H1 (cell line): Measurements from ENCODE around the gene SMIM33.

Experiments
- ATF3 ChIP-seq: IDR thresholded peaks from 2 replicates; pipeline ENCODE4 v1.6.1; 2011; ENCODE audit warnings: low read depth, mild to moderate bottlenecking, low read length; ENCODE audit not compliant: insufficient read depth
- CHD1 ChIP-seq: IDR thresholded peaks from 2 replicates; pipeline ENCODE4 v1.6.1; 2012; ENCODE audit warnings: low read depth, low read length, improper control_type of control experiment
- FOSL1 ChIP-seq: IDR thresholded peaks from 2 replicates; pipeline ENCODE4 v1.6.1; 2011; ENCODE audit warnings: mild to moderate bottlenecking, low read depth, low read length, moderate library complexity; ENCODE audit not compliant: insufficient read depth
- KDM1A ChIP-seq: fragments of 200-600, 300-600 bp; sonication (generic); IDR thresholded peaks from 2 replicates; pipeline ENCODE4 v1.7.1; 2016; ENCODE audit warnings: mild to moderate bottlenecking, low read length, borderline replicate concordance
- MAFK ChIP-seq: IDR thresholded peaks from 2 replicates; pipeline ENCODE4 v1.6.1; 2012; ENCODE audit warnings: low read depth, mild to moderate bottlenecking, improper control_type of control experiment, low read length
- MAX ChIP-seq: IDR thresholded peaks from 2 replicates; pipeline ENCODE4 v1.6.1; 2012; ENCODE audit warnings: inconsistent platforms
- POLR2A ChIP-seq, 2 experiments: IDR thresholded peaks; 1 replicate in 1 of 2; 2 replicates in 1 of 2; pipeline ENCODE4 v1.6.1; 2011; ENCODE audit warnings: low read depth in 2 of 2, low read length in 2 of 2, mild to moderate bottlenecking in 2 of 2; ENCODE audit errors: control extremely low read depth in 1 of 2
- TF ChIP-seq, protein P1 (sequence below), 3 experiments: IDR thresholded peaks; 1 replicate in 2 of 3; 2 replicates in 1 of 3; pipeline versions ENCODE4 v1.5.1 to v1.6.1; 2011; ENCODE audit warnings: low read length in 3 of 3, mild to moderate bottlenecking in 3 of 3, inconsistent platforms in 2 of 3, low read depth in 1 of 3, moderate library complexity in 1 of 3; ENCODE audit not compliant: insufficient read depth in 1 of 3; ENCODE audit errors: control extremely low read depth in 1 of 3

DNA sequence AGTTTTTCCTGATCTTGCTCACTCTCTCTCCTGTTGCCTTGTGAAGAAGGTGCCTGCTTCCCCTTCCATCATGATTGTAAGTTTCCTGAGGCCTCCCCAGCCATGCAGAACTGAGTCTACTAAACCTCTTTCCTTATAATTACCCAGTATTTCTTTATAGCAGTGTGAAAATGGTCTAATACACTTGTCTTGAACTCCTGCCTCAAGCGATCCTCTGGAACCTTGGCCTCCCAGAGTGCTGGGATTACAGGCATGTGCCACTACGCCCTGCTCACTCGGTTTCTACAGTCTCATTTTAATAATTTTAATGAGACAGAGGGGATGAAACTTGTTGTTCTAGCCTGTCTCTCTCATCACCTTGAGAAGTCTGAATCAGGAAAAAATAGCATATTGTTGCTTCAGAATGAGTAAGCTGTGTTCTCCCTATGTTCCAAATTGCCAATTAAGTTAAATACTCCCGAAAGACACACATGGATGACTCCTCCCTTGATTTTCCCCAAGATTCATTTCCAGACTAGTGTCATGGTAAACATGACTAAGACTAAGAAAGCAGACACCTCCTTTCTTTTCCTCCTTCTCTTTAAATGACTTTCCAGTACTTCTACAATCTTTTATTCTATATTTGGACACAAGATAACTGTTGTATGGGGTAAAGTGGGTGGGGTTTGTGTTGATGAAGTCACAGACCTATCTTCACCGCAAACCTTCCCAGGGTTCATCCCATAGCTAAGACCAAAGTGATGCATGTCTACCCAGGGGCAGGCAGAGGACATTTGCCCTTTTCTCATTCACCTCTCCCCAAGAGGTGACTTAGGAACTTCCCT lies 23.6 kb upstream of the SMIM33 start:
- TF ChIP-seq POLR2A (IDR thresholded peaks at IDR 0.05; ENCODE audit: control extremely low read depth in 1 of 2, low read depth in 2 of 2, low read length in 2 of 2) (no peak), MAFK (no peak), FOSL1 (no peak), CHD1 (no peak), KDM1A (no peak), ATF3 (no peak), MAX (no peak)
- TF ChIP-seq, protein P1, sequence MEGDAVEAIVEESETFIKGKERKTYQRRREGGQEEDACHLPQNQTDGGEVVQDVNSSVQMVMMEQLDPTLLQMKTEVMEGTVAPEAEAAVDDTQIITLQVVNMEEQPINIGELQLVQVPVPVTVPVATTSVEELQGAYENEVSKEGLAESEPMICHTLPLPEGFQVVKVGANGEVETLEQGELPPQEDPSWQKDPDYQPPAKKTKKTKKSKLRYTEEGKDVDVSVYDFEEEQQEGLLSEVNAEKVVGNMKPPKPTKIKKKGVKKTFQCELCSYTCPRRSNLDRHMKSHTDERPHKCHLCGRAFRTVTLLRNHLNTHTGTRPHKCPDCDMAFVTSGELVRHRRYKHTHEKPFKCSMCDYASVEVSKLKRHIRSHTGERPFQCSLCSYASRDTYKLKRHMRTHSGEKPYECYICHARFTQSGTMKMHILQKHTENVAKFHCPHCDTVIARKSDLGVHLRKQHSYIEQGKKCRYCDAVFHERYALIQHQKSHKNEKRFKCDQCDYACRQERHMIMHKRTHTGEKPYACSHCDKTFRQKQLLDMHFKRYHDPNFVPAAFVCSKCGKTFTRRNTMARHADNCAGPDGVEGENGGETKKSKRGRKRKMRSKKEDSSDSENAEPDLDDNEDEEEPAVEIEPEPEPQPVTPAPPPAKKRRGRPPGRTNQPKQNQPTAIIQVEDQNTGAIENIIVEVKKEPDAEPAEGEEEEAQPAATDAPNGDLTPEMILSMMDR (IDR thresholded peaks at IDR 0.05; ENCODE audit: control extremely low read depth in 1 of 3, insufficient read depth in 1 of 3, low read depth in 1 of 3, low read length in 3 of 3) = no peak
